Measurements from ENCODE around the gene VPS16.
A peak's percentile ranks its signal among the peaks of the same experiment; 100 is the strongest.
"Not testable (repeated sequence)": the region's sequence is repeated elsewhere in the genome, so short reads cannot be mapped to it uniquely, and the experiment has no call there.

Gene VPS16

DNA sequence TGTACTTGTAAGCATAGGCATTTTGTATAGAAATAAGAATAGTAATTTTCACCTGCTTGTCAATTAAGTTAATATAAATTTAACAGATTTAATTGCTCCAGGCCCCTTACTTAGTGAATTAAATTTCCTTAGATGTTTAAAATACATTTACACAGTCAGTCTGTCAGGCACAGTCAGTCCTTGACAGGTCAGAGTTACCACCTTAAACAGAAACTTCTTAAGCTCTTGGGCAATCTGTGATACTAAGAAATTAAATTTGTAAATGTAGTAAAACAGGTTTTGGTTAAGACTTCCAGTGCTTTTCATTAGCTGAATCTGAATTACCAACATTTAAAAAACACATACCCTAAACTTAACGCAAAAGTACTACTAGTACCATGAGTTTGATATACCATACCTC, 48.7 kb downstream of the VPS16 start:
- TF ChIP-seq, protein P1, sequence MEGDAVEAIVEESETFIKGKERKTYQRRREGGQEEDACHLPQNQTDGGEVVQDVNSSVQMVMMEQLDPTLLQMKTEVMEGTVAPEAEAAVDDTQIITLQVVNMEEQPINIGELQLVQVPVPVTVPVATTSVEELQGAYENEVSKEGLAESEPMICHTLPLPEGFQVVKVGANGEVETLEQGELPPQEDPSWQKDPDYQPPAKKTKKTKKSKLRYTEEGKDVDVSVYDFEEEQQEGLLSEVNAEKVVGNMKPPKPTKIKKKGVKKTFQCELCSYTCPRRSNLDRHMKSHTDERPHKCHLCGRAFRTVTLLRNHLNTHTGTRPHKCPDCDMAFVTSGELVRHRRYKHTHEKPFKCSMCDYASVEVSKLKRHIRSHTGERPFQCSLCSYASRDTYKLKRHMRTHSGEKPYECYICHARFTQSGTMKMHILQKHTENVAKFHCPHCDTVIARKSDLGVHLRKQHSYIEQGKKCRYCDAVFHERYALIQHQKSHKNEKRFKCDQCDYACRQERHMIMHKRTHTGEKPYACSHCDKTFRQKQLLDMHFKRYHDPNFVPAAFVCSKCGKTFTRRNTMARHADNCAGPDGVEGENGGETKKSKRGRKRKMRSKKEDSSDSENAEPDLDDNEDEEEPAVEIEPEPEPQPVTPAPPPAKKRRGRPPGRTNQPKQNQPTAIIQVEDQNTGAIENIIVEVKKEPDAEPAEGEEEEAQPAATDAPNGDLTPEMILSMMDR (conservative IDR thresholded peaks at IDR 0.05; ENCODE audit: low read depth, low read length), result no peak
- no peak overlapping the region for H3K4me3 ChIP-seq (ENCODE audit: low read depth, low read length)
- no peak for DNase-seq (ENCODE audit: low read depth)

DNA sequence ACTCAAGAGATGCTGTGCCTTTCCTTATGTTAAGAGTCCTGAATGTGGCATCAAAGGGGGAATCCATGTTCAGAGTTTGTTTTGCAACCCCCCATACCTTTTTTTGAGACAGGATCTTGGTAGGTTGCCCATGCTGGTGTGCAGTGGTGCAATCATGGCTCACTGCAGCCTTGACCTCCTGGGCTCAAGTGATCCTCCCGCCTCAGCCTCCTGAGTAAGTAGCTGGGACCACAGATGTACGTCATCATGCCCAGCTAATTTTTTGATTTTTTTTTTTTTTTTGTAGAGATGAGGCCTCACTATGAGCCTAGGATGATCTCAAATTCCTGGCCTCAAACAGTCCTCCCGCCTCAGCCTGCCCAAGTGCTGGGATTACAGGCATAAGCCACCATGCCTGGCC, 49.3 kb downstream of the VPS16 start:
- TF ChIP-seq, protein P1 (conservative IDR thresholded peaks at IDR 0.05; ENCODE audit: low read depth, low read length), result no peak
- no peak for DNase-seq (ENCODE audit: low read depth)
- no peak overlapping the region for H3K4me3 ChIP-seq (ENCODE audit: low read depth, low read length)

DNA sequence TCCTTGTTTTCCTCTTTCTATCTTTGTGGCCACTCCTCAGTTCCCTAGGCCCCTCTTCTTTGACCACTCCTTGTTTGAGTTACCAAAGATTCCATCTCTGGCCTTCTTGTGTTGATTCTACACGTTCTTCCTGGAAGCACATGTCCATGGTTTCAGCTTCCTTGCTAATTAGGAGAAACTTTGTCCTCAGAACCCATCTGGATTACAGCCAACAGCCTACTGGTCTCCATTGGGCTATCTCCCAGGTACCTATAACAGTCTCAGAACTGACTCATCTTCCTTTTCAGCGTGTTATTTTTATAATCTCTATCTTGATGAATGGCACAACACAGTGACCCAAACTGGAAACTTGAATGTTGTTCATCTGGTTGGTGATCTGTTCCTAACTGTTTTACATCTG, 50.2 kb downstream of the VPS16 start:
- peak; percentile 38 for DNase-seq (ENCODE audit: low read depth)
- TF ChIP-seq, protein P1 (conservative IDR thresholded peaks at IDR 0.05; ENCODE audit: low read depth, low read length), result no peak
- no peak overlapping the region for H3K4me3 ChIP-seq (ENCODE audit: low read depth, low read length)

DNA sequence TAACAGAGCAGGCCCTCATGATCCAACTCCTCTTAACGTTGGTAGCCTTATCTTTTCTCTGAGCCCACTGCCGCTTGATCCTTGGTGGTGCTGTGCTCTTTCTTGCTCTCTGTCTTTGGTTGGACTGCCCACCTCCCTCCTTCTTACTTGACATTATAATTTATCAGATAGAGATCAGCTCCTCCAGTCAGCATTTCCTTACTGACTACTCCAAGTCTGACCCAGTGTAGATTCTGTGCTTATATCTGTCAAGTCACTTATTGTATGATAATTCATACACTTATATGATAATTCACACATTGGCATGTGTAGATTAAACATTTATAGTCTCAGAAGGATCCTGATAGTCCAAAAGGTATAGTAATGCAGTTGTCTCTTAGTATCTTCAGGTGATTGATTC, 50.8 kb downstream of the VPS16 start:
- DNase-seq (ENCODE audit: low read depth), result no peak

DNA sequence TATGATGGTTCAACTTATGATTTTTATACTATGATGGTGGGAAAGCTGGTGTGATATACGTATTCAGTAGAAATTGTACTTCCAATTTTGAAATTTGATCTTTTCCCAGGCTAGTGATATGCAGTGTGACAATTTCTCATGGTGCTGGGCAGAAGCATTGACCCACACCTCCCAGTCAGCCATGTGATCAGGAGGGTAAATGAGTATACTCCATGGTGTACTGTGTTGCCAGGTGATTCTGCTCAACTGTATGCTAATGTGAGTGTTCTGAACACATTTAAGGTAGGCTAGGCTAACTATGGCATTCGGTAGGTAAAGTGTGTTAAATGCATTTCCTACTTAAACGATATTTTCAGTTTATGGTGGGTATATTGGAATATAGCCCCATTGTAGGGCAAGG, 51.8 kb downstream of the VPS16 start:
- H3K4me3 ChIP-seq (ENCODE audit: low read depth, low read length), result no peak overlapping the region
- TF ChIP-seq, protein P1 (conservative IDR thresholded peaks at IDR 0.05; ENCODE audit: low read depth, low read length), result no peak
- DNase-seq (ENCODE audit: low read depth), result no peak

More for the DNA sequence above, 50.8 kb downstream of the VPS16 start:
- TF ChIP-seq, protein P1 (conservative IDR thresholded peaks at IDR 0.05; ENCODE audit: low read depth, low read length), result no peak
- no peak overlapping the region for H3K4me3 ChIP-seq (ENCODE audit: low read depth, low read length)

DNA sequence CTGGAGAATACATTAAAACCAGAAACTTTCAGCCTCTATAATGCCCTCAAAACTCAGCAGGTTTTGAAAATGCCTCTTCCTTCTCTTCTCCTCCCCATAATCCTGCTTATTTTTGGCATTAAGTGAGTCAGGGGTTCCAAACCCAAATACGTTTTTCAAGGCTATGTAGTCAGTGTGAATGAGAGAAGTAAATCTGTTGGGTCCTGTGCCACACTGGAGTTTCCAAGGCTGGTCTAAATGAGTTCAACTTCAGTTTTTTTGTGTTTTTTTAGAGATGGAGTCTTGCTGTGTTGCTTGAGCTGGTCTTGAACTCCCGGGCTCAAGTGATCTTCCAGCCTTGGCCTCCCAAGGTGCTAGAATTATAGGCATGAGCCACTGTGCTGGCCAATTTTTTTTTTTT, 53.7 kb downstream of the VPS16 start:
- no peak for DNase-seq (ENCODE audit: low read depth)
- TF ChIP-seq, protein P1 (conservative IDR thresholded peaks at IDR 0.05; ENCODE audit: low read depth, low read length), result no peak
- no peak overlapping the region for H3K4me3 ChIP-seq (ENCODE audit: low read depth, low read length)

DNA sequence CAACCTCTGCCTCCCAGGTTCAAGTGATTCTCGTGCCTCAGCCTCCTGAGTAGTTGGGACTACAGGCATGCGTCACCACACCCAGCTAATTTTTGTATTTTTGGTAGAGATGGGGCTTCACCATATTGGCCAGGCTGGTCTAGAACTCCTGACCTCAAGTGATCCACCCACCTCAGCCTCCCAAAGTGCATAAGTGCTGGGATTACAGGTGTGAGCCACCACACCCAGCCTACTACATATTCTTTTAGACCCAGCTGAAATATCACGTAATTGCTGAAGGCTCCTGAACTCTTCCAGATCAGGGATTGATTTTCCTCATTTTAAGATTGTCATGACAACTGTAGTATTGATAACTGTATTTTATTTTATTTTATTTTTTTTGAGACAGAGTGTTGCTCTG, 54.6 kb downstream of the VPS16 start:
- not testable (repeated sequence) for DNase-seq (ENCODE audit: low read depth)

DNA sequence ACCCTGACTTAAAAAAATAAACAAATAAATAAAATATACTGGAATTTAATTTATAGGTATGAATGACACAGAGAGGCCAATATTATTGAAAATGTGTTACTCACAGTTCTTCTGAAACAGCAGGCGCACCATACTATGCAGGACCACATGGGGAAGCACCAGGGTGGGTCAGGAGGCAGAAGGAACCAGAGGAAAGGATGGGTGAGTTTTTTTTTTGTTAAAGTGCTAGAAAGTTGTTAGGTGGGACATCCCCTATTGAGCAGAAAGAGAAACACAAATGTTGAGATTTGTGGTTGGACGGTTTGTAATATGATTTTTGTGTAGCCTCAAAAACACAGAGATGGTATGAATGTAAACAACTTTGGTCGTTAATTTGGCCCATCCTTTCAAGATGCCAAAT, 58.7 kb downstream of the VPS16 start:
- TF ChIP-seq, protein P1 (conservative IDR thresholded peaks at IDR 0.05; ENCODE audit: low read depth, low read length), result no peak
- DNase-seq (ENCODE audit: low read depth), result no peak
- no peak overlapping the region for H3K4me3 ChIP-seq (ENCODE audit: low read depth, low read length)

More for the DNA sequence above, 54.6 kb downstream of the VPS16 start:
- H3K4me3 ChIP-seq (ENCODE audit: low read depth, low read length), result not testable (repeated sequence)

All from choroid plexus epithelial cell (primary cell).